ENCODE data around the gene IL1RL2. TPM values are rescaled to one million over a fixed set of nuclear protein-coding genes. Genes with fewer than 3 reads are reported as not detected.

The IL1RL2 gene
- total RNA-seq, 4 donors from 2014 or later: 0.40 to 0.87 (median 0.47) TPM; not detected in 1

DNA sequence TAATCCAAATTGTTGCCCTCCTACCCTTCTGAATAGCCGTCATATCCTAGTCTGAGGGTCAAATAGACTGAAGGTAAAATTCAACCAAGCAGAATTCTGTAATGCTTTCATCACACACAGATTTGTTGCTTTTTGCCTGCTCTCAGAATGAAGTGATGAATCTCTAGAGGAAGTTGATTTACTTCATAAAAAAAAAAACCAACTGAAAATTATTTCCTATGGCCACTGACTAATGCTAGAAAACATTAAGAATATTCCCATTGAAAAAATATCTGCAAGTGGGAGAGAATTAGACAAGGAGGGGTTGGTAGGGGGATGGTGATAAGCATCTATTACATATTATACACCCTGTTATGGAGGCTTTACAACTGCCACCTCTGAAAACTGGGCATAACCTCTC lies 2.3 kb upstream of the IL1RL2 start:
- TF ChIP-seq POLR2A (IDR thresholded peaks at IDR 0.05): no peak
- no peak for TF ChIP-seq POLR2AphosphoS5 (IDR thresholded peaks at IDR 0.05)
- TF ChIP-seq, protein P1, sequence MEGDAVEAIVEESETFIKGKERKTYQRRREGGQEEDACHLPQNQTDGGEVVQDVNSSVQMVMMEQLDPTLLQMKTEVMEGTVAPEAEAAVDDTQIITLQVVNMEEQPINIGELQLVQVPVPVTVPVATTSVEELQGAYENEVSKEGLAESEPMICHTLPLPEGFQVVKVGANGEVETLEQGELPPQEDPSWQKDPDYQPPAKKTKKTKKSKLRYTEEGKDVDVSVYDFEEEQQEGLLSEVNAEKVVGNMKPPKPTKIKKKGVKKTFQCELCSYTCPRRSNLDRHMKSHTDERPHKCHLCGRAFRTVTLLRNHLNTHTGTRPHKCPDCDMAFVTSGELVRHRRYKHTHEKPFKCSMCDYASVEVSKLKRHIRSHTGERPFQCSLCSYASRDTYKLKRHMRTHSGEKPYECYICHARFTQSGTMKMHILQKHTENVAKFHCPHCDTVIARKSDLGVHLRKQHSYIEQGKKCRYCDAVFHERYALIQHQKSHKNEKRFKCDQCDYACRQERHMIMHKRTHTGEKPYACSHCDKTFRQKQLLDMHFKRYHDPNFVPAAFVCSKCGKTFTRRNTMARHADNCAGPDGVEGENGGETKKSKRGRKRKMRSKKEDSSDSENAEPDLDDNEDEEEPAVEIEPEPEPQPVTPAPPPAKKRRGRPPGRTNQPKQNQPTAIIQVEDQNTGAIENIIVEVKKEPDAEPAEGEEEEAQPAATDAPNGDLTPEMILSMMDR (IDR thresholded peaks at IDR 0.05): no peak
- TF ChIP-seq EP300 (IDR thresholded peaks at IDR 0.05): no peak
- H3K9me3 ChIP-seq: no peaks in the 10 kb centered on the region
- WGBS, 2 donors (ENCODE audit: low coverage in 1 of 2): 100% methylated on average over 1 of the region's 1 CpG
- ATAC-seq: no peak
- no peak overlapping the region for H3K4me3 ChIP-seq
- no peak overlapping the region for H3K27ac ChIP-seq
- H3K36me3 ChIP-seq: no peaks in the 10 kb centered on the region
- peaks cover 0 to 14% (median 5%) of the 10 kb centered on the region in 3 donors for H3K4me1 ChIP-seq
- H3K27me3 ChIP-seq: peaks cover 22% of the 10 kb centered on the region

DNA sequence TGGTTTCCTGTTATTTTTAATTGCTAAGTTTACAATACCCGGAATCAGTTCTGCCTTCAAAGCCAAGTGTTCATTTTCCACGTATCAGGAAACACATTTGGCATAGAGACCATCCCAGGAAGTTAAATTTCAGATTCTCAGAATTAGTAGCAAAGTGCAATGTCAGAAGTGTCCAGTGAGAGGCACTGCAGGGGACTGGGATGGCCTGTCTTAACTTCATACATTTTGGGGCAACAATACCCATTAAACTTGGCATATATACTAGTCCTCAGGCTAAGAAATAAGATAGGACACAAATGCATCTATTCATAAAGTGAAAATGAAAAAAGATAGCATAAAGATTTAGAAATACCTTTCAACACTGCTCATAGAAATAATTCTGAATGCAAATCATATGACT lies 1.5 kb upstream of the IL1RL2 start:
- TF ChIP-seq, protein P1 (IDR thresholded peaks at IDR 0.05): peak; percentile 14 to 46 (median 43)
- TF ChIP-seq POLR2AphosphoS5 (IDR thresholded peaks at IDR 0.05): no peak
- no peak overlapping the region for H3K4me3 ChIP-seq
- H3K27me3 ChIP-seq: peaks cover 22% of the 10 kb centered on the region
- no peak for ATAC-seq
- no peaks in the 10 kb centered on the region for H3K9me3 ChIP-seq
- no peak overlapping the region for H3K27ac ChIP-seq
- peaks cover 0 to 14% (median 5%) of the 10 kb centered on the region in 3 donors for H3K4me1 ChIP-seq
- WGBS, 2 donors (ENCODE audit: low coverage in 1 of 2): 20 to 26% methylated on average over 2 of the region's 2 CpGs
- H3K36me3 ChIP-seq: no peaks in the 10 kb centered on the region

DNA sequence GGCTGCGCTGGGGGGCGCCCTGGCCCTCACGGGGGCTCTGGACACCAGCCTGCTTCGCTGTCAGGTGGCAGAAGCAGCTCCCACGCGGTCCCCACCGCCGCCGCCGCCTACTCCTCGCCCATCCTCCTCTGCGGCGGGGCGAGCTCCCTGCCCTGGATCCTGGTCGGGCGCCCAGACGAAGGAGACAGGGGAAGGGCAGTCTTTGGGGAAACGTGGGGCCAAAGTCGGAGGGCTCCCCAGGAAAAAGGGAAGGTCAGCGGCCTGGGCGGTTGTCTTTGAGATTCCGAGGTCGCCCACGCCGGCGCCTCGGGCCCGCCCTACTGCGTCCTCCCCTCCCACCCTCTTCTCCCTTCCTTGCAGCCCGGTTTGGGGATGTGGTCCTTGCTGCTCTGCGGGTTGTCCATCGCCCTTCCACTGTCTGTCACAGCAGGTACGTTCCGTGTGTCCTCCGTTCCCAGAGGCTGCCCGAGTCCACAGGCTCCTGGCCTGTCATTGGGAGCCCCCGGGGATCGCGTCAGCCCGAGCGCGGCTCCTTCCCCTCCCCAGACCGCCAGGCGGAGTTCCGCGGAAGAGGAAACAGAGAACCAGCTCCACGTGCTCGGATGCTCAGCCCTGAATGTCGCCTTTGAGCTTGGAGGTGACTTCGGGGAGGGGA lies 800 bp downstream of the IL1RL2 start:
- ATAC-seq: peak; percentile 71
- TF ChIP-seq, protein P1 (IDR thresholded peaks at IDR 0.05): peak in 3 of 4 experiments; percentile 43 to 57 (median 47)
- no peak for TF ChIP-seq POLR2A (IDR thresholded peaks at IDR 0.05)
- no peak for TF ChIP-seq POLR2AphosphoS5 (IDR thresholded peaks at IDR 0.05)
- no peak for TF ChIP-seq EP300 (IDR thresholded peaks at IDR 0.05)
- Histone ChIP-seq H3K9me3 (no peaks in the 10 kb centered on the region), H3K36me3 (no peaks in the 10 kb centered on the region), H3K27me3 (peaks cover 22% of the 10 kb centered on the region), H3K27ac (peak overlapping the region in 1 of 4 donors; percentile 71), H3K4me1 (peaks cover 0 to 14% (median 5%) of the 10 kb centered on the region in 3 donors), H3K4me3 (peak overlapping the region; percentile 31 to 57)
- WGBS, 2 donors (ENCODE audit: low coverage in 1 of 2): 7 to 33% methylated on average over 1 to 2 of the region's 50 CpGs

DNA sequence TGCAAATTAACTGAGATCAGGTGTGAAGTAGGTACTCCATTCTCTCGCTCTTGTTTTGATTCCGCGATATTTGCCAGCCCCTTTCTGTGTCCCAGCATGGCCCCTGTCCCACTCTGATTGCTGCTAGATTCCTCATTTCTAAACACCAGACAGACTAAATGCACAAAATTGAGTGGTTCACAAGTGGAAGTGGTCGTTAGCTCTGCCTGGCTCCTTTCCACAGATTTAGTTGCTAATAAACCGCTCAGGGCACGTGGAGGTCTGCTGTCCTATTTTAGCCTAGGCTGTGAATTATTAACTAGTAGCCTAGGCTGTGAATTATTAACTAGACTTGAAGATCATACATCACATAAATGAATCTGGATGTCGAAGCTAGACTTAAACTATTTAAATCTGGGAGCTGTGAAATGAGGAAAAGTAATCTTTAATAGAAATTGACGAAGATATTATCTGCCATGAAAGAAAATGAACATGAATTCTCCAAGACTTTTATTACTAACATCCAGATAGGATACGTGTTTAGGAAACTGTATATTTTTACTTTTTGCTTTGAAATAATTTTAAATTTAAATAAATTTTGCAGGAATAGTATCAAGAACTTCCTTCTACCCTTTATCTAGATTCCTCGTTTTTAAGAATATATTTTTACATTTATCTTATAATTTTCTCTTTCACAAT lies 3.7 kb downstream of the IL1RL2 start:
- H3K27ac ChIP-seq: no peak overlapping the region
- H3K9me3 ChIP-seq: no peaks in the 10 kb centered on the region
- H3K4me1 ChIP-seq: peaks cover 0 to 14% (median 5%) of the 10 kb centered on the region in 3 donors
- peaks cover 13% of the 10 kb centered on the region for H3K27me3 ChIP-seq
- H3K4me3 ChIP-seq: no peak overlapping the region
- no peaks in the 10 kb centered on the region for H3K36me3 ChIP-seq
- ATAC-seq: no peak
- TF ChIP-seq, protein P1 (IDR thresholded peaks at IDR 0.05): no peak
- TF ChIP-seq EP300 (IDR thresholded peaks at IDR 0.05) (no peak), POLR2A (IDR thresholded peaks at IDR 0.05) (no peak)
- WGBS, 2 donors (ENCODE audit: low coverage in 1 of 2): 83 to 92% methylated on average over 9 to 10 of the region's 10 CpGs

DNA sequence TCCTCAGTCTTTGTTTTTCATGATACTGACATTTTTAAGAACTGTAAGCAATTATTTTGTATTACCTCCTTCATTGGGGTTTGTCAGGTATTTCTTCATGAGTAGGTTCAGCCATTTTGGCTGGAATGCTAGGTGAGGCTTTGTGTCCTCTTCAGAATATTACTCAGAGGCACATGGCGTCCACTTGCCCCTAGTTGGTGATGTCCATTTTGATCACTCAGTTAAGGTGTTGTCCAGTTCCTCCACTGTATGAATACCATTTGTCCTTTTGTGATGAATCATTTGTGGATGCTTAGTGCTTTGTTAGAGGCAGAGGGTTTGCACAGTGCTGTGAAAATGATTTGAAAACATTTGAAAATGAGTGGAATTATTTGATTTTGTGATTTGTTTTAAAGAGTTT lies 4.7 kb downstream of the IL1RL2 start:
- whole genome bisulfite sequencing, 2 donors (ENCODE audit: low coverage in 1 of 2): 90 to 100% methylated on average over 1 of the region's 1 CpG

More for the DNA sequence above, 4.7 kb downstream of the IL1RL2 start:
- Histone ChIP-seq H3K27me3 (peaks cover 12% of the 10 kb centered on the region), H3K27ac (no peak overlapping the region), H3K9me3 (no peaks in the 10 kb centered on the region), H3K4me1 (peaks cover 0 to 14% (median 5%) of the 10 kb centered on the region in 3 donors), H3K36me3 (no peaks in the 10 kb centered on the region), H3K4me3 (no peak overlapping the region)
- no peak for ATAC-seq
- no peak for TF ChIP-seq EP300 (IDR thresholded peaks at IDR 0.05)
- TF ChIP-seq POLR2A (IDR thresholded peaks at IDR 0.05): no peak
- no peak for TF ChIP-seq POLR2AphosphoS5 (IDR thresholded peaks at IDR 0.05)
- TF ChIP-seq, protein P1 (IDR thresholded peaks at IDR 0.05): no peak

All from gastroesophageal sphincter (tissue), 4 donors.